NCI-H510A (cell line): ENCODE results near the gene POLE4.
A peak's percentile ranks its signal among the peaks of the same experiment; 100 is the strongest.

Experiments used
- DNase-seq: peaks from one replicate; lab custom pipeline; 2025; lab: John Stamatoyannopoulos, UW

POLE4 gene, protein sequence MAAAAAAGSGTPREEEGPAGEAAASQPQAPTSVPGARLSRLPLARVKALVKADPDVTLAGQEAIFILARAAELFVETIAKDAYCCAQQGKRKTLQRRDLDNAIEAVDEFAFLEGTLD

DNA sequence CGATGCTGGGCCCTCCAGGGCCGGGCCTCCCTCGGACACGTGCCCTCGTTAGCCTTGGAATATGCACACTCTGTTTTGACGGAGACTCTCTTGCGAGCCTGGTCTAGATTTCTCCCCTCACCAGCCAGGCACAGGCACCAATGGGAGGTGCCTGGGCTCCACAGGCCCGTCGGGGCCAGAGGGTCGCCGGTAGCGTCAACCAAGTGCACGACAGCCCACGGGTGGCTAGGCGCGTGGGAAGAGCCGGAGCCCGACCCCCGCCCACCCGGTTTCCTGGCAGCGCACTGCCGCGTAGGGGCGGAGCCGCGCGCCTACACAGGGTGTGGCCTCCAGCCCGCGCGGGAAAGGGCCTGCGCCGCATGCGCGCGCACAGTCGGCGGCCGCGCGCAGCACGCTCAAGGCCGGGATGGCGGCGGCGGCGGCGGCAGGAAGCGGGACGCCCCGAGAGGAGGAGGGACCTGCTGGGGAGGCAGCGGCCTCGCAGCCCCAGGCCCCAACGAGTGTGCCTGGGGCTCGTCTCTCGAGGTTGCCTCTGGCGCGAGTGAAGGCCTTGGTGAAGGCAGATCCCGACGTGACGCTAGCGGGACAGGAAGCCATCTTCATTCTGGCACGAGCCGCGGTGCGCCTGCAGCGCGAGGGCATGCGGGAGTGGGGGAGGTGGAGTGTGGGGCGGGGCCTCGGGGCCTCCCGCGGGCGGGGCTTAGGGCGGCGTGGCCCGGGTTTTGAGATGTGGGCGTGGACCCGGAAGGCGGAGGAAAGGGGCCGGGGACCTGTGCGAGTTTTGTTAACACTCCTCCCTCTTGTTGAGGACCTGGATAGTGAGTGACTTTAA, at the start of gene POLE4:
POLE4 (plus strand) TSS at position 370 of the 832 bp plus-strand sequence; CDS start at position 407, 37 bp downstream.
- peak; percentile 84 for DNase-seq

DNA sequence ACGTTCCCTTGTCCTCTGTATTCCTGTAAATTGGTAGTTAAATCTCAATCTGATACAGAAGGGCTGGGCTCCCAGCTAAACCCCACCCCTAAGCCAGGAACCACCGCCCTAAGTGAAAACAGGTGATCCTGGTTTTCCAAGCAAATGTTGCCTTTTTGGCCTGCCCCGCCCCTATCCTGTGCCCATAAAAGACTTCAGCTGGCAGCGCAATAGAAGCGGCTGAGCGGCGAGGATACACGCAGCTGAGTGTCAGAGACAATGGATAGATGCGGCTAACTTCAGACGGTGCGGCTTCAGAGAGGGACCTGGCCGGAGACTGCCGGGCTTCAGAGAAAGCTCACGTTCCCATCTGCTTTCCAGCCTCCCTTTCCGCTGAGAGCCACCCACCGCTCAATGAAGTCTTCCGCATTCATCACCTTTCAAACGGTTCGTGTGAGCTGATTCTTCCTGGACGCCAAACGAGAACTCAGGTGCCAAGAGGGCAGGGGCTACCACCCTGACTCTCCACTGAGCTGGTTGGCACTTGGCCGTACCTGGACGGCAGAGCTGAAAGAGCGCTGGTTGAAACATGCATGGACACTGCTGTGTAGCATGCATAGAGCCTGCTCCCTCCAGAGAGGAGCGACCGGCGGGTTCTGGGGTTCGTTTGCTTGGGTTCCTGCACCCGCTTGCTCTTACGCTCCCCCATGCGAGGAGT, 49.5 kb upstream of the POLE4 start:
- DNase-seq = no peak

DNA sequence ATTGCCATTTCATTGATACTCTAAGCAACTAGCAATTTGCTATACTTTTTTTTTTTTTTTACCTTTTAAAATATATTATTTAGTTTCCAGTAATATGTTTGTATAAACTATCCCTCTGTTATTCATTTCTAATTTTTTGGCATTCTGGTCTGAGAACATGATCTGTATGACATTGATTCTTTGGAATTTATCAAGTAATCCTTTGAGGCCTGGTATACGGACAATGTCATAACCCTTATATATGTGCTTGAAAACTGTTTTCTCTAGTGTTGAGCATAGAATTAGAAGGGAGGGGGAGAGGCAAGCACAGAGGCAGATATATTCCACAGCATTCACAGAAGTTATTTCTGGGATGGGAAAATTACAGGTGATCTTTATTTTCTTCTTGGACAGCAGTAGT, 48.2 kb upstream of the POLE4 start:
- no peak for DNase-seq

DNA sequence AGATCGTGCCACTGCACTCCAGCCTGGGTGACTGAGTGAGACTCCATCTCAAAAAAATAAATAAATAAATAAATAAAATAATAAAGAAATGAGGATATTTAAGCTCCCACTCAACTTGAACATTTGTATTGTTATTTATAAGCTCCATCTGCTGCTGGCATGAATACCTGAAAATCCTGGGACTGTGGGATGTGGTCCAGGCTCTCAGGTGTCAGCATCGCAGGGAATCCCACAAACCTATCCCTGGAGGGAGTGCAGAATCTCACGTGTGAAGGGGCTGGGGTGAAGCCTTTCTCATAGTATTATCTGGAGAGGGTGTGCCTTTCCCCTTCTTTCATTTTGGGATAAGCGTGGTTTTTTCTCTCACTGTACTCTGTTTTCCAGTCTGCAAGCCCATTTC, 47.4 kb upstream of the POLE4 start:
- no peak for DNase-seq

DNA sequence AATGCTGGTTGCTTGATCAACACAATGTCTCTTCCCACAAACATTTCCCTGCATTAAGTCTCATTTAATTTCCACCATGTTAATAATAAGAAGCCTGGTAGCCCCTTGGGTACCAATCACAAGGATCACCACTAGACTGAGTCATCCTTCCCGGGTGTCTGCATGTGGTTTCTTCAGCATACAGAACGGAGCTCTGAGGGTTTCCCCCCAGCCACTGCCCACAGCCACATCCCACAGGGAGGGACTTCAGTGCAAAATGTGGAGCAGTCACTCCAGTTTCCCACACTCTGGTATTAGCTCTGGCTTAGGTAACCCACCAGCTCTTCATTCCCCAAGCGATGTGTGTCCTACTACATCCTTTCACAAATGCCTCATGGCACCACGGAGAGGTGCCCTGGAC, 42.7 kb upstream of the POLE4 start:
- DNase-seq = no peak

DNA sequence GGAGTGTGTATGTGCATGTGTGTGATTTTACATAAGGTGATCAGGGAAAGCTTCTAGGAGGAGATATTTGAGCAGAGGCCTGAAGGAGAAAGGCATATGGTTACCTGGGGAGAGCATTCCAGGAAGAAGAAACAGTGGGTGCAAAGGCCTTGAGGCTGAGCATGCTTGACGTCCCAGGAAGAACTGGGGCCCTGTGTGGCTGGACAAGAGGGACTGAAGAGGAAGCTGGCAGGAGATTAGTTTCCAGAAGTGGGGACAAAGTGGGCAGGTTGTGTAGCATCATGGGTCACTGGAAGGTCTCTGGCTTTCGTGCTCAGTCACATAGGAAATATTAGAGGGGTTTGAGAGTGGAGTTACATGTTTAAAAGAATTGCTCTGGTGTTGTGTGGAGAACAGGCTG, 42.0 kb upstream of the POLE4 start:
- DNase-seq = no peak

DNA sequence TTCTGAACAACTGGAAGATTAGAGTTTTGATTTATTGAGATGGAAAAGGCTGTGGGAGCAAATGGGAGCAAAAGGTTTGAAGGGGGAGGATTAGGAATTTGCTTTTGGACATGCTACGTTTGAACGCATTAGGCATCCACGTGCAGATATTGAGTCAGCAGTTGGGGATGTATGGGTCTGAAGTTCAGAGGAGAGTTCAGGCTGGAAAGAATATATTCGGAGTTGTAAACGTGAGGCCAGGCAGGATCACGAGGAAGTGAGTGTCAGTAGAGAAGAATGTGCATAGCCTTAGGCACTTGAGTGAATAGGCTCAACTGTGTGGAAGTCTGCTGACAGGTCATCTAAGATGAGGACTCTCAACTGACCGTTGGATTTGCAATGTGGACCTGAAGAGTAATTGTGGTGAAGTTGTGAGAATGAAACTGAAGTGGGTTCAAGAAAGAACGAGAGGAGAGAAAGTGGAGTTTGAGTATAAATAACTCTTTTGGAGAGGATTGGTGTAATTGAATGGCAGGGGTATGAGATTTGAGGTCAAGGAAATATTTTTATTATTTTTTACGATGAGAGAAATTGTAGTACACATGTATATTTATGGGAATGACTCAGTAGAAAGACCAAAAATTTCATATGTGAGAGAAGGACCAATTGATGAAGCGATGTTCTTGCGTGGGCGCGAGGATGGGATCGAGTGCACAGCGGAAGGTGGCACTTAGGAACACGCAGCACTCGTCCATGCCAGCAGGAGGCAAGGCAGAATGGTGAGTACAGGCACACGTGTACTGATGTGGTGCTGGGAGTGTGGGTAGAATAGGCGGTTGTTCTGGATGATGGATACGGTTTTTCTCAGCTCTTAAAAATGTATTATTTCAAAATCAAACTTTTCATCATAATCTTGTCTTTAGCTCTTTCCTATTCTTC, 40.5 kb upstream of the POLE4 start:
- DNase-seq = no peak

DNA sequence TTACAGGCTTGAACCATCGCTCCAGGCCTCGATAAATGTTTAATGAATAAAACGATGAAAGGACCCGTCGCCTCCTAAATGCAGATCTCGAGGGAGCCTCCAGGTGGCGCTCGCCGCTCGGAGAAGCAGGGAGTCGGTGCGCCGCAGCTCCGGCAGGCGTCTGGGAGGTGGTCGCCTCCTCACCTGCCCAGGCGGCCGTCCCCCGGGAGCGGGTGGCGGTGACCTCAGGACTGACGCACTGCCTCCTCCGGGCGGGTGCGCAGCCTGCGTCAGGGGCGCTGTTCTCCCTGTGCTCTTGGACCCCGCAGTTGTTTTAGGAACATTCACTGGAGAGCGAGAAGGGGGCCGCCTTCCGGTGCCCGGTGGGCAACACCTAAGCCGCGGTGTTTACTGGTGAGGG, 38.6 kb upstream of the POLE4 start:
- DNase-seq = peak; percentile 15

DNA sequence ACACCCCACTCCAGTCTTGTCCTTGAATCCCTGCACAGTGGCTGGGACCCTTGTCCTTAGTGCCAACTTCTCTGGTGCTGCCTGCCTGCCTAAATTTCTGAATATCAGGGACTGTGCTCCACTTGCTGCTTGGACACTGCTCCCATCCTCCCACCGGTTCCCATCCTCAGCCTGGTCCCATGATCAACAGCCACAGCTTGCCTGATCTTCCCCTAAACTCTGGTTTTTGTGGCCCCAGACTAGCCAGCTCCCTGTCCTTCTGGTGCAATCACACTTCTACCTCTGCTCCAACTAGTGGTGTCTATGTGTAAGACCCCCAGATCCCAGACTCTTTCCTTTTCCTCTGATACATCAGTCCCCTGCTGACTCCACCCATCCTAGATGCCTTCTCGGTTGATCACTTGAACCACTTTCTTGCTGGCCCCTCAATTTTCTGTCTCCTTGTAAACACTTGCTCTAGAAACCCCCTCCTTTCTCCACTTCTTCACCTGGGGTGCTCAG, 37.2 kb upstream of the POLE4 start:
- no peak for DNase-seq

DNA sequence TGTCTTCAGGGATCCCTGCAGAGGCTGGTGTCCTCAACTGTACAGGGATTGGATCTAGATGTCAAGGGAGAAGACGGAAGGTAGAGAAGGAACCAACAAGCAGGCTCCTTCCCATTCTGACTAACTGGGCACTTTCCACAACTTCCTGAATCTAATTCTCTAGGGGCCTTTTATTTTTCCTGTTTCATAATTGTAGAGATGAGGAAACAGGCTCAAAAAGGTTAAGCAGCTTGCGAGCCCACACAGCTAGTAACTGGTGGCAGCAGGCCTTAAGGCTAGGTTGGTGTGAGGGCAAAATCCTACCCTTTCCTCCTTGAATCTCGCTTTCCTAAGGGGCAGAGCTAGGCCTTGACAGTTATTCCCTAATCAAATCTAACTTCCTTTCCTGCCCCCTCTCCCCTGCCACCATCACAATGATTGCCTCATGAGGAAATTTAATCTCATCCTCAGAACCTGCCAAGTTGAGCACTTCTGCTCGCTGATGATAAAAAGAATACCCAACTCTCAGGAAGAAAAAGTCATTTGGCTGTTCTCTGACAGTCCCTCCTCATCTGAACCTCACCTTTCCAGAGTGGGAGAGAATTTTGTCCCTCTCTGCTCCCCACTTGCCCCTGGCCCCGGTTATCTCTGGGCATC, 35.7 kb upstream of the POLE4 start:
- no peak for DNase-seq

DNA sequence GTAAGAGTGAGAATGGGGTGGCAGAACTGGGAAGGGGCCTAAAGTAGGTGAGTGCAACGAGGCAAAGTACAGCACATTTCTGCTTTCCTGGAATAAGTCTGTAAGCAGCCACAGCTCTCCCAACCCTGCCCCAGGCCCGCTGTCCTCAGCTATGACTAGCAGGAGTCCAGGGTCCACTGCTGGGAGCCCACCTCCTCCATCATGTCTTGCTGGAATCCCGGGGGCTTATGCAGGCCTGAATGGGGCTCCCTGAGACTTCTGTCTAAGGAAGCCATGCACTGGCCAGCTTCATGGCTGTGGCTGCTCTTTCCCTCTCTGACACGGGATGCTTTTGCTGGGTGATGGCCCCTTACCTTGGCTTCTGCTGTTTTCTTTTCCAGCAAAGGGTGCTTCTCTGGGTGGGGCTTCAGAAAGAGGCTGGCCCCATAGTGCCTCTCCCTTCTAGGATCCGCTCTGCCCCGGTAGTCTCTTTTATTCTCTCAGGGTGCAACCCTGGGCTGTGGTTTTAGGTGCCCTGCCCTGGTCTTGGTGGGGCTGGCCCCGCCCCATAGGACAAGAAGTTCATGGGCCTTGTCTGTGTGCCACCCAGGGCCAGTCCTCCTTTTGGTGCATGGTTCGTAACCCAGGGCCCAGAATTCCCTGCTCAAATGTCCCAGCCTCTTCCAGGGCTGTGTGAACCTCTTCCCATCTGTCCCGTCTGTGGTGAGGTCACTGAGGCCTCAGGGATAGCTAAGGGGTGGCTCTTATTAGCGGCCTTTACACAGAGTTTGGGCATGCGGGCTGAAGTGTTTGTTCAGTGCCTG, 33.8 kb upstream of the POLE4 start:
- DNase-seq = no peak

DNA sequence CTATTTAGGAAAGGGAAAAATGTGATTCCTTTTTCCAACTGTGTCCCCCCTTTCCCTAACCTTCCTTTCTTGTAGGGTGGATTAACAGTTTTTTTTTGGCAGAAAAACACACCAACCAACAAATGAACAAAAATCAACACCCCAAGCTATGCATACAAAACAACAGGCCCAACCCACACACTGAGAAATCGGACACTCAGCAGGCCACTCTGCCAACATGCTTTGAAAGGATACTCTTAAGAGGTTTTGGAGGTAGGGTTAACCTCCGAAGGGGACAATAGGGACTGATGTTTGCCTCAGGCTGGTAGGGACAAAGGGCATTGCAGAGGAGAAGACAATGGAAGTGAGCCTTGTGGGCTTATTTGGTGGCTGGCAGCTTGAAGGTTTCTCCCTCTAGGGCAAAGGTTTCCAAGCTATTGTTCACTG, 33.1 kb upstream of the POLE4 start:
- no peak for DNase-seq

DNA sequence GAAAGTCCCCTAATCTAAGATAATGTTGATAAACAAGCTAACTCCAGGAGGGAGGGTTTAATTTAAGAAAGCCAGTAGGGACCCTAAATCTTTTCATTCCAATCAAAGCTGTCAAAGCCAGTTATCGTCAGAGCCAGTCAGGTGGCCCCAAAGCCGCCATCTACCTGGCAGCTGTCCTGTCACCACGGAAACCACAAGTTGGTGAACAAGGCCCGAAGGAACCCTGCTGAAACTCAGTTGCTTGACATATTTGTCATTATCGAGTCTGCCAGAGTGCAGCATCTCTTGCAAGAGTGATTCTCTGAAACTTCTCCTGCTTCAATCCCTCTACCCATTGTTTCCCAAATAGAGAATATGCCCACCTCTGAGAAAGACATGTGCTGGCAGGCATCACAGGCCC, 30.8 kb upstream of the POLE4 start:
- DNase-seq = no peak

DNA sequence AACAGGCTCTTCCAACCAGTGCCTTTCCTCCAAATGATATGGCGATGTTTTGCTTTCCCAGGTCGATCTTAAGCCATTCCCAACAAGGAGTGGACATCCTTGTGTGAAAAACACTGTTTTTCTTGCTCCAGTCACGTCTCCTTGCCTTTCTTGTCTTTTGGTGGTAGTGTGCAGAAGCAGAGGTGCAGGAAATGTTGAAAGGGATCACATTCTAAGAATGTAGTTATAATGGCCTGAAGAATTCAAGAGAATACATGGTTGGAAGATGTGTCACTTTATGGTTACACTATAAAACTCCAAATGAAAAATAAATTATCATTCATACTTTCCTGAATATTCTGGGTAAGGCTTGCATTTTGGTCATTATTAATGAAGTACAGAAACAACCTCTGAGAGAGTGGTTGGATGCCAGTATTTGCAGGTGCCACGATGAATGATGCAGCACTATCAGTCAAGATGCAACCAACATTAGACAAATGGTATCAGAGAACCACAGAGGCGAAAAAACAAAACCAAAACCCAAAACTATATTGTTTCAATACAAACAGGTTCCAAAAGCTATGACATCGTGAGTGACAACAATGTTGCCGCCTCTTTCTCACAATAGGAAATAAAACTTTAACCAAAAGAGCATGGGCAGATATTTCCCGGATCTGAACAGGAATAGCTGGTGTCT, 27.5 kb upstream of the POLE4 start:
- no peak for DNase-seq

DNA sequence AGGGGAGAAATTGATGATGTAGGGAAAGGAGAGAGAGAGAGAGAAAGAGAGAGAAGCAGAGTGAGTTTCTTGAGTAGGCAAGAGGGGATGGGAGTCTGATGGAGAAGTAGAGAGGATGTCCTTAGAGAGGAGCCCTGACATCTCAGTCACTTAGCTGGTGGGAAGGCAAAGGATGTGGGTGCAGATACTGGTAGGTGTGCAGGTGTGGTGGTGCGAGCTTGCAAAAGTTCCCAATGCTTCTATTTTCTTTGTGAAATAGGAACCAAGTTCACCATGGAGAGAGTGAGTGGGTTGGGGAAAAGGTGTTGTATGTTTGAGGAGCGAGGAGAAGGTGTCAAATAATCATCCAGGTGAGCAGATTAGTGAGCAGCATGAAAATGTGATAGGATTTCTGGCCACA, 26.5 kb upstream of the POLE4 start:
- DNase-seq = no peak

DNA sequence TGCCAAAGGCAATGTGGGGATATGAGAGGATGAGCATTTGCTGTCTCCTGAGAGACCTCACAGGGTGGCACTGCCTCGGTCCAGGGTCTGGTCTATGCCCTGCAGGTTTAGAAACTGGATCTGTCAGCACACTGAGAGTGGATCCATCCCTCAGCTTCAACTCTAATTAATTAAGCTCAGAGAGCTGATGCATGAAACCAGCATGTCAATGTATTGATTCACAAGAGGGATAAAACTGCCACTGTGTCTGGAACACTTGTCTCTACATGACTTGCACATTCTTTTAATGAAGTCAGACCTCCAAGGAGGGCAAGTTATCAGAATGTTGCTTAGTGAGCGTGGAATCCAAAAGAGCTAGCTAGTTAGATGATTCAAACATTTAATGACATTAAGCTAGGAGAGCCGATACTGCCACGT, 22.5 kb upstream of the POLE4 start:
- no peak for DNase-seq

DNA sequence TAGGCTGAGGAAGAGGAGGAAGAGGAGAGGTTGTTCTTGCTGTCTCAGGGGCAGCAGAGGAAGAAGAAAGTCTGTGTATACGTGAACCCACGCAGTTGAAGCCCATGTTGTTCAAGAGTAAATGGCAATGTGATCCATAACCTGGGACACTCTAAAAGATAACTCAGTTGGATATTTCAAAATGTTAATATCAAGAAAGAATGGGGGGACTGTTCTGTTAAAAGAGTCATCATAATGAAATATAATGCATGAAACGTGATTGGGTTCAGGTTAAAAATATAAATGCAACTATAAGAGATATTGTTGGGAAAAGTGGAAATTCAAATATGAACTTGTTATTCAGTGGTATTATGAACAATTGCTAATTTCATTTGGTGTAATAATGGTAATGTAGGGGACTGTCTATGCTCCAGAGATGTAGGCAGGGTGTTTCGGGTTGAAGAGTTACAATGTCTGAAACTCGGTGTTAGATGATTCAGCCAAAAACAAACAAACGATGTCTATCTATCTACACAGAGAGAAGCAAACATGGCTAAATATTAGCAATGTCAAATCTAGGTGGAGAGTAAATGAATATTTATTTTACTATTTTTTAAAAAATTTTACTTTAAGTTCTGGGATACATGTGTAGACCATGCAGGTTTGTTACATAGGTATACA, 21.1 kb upstream of the POLE4 start:
- no peak for DNase-seq

DNA sequence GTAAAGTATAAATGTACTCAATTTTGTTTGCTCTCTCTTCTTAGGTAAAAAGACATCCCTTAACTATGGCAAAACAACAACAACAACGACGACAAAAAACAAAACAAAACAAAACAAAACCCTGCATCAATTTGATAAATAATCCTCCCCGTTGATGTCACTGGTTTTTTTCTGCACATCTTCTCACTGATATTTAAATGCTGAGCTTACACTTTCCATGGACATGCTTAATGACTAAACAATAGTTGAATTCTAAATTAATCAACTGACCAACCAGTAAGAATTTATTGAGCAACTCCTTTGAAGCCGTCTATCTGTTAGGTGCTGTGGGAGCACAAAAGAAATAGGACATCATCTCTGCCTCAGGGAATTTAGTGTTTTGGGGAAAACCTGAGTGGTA, 20.2 kb upstream of the POLE4 start:
- no peak for DNase-seq
